ENCODE data around the gene ESRP2.

The ESRP2 gene

GRCh38 chr16:68179855-68180254 lies 56.1 kb downstream of the ESRP2 start:
- no peak for DNase-seq (ENCODE audit: low read depth, low spot score)
- no peak overlapping the region for H3K27ac ChIP-seq

- no peak overlapping the region for H3K27ac ChIP-seq
- no peak for DNase-seq (ENCODE audit: low read depth, low spot score)
Measured at GRCh38 chr16:68179196-68179795, 56.6 kb downstream of the ESRP2 start.
